GM12892 (cell line): ENCODE results near the gene PRM2.

Experiments
- DNase-seq: peaks from one replicate; pipeline ENCODE4 v3.0.0; 2011; ENCODE audit not compliant: insufficient read length
- FAIRE-seq: peaks from 2 replicates; lab custom pipeline; 2011; peaks lifted over from hg19 to GRCh38; lab: Jason Lieb, UNC
- POLR2A ChIP-seq: IDR thresholded peaks from 2 replicates; pipeline ENCODE4 v1.6.1; 2011; ENCODE audit warnings: low read depth, low read length, control low read depth
- POLR2AphosphoS5 ChIP-seq: IDR thresholded peaks from 2 replicates; pipeline ENCODE4 v1.6.1; 2011; ENCODE audit warnings: low read depth, low read length, control low read depth
- TAF1 ChIP-seq: IDR thresholded peaks from 2 replicates; pipeline ENCODE4 v1.6.1; 2011; ENCODE audit warnings: low read depth, mild to moderate bottlenecking, control low read depth, low read length, borderline replicate concordance

PRM2 gene

DNA sequence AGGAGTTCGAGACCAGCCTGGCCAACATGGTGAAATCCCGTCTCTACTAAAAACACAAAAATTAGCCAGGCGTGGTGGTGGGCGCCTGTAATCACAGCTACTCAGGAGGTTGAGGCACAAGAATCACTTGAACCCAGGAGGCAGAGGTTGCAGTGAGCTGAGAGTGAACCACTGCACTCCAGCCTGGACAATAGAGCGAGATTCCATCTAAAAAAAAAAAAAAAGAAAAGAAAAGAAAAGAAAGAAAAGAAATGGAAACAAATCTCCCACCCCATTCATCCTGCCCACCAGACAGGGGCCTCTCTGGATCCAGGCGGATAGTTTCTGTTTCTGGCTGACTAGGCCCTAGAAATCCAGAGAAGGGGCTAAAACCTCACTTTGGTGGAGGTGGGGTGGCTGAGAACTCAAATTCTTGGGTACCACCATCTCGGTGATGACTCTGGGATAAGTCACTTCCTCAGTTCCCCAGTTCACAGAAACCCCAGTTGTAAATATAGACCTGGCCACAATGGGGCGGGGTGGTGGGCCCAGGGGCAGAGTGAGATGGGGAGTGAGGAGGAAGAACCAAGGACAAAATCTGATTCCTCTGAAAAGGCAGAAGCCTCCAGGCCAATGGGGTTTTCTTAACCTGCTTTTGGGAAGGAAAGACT lies 42.4 kb downstream of the PRM2 start:
- TF ChIP-seq TAF1 (no peak), POLR2AphosphoS5 (no peak), POLR2A (no peak)
- DNase-seq (no peak), FAIRE-seq (no peak)

- DNase-seq (peak; percentile 63), FAIRE-seq (peak; percentile 80)
- TF ChIP-seq POLR2A (peak; percentile 47; the same call in 1 of the 2 replicates), TAF1 (no peak), POLR2AphosphoS5 (no peak)
Measured at GRCh38 chr16:11232852-11233726, 43.2 kb downstream of the PRM2 start.

DNA sequence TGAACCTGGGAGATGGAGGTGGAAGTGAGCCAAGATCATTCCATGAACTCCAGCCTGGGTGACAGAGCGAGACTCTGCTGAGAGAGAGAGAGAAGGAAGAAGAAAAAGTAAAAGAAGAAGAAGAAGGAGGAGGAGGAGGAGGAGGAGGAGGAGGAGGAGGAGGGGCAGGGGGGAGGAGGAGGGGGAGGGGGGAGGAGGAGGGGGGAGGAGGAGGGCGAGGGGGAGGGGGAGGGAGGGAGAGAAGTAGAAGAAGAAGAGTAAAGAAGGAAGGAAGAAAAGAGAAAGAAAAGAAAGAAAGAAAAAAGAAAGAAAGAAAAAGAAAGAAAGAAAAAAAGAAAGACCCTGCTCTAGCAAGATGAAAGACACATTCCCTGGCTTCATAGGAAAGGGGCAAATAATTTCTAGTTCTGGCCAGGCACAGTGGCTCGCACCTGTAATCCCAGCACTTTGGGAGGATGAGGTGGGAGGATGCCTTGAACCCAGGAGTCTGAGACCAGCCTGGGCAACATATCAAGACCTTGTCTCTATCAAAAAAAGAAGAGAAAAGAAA lies 43.9 kb downstream of the PRM2 start:
- FAIRE-seq (no peak), DNase-seq (no peak)
- TF ChIP-seq POLR2AphosphoS5 (no peak), TAF1 (no peak), POLR2A (no peak)

- FAIRE-seq, result no peak
- no peak for TF ChIP-seq POLR2AphosphoS5
- DNase-seq, result no peak
Measured at GRCh38 chr16:11231367-11231970, 44.8 kb downstream of the PRM2 start.

- FAIRE-seq (no peak), DNase-seq (no peak)
- no peak for TF ChIP-seq TAF1
- TF ChIP-seq POLR2AphosphoS5, result no peak
- no peak for TF ChIP-seq POLR2A
Measured at GRCh38 chr16:11229906-11230305, 46.4 kb downstream of the PRM2 start.

- FAIRE-seq (no peak), DNase-seq (no peak)
- no peak for TF ChIP-seq POLR2AphosphoS5
- no peak for TF ChIP-seq TAF1
- TF ChIP-seq POLR2A, result no peak
Measured at GRCh38 chr16:11229432-11229831, 46.8 kb downstream of the PRM2 start.

GRCh38 chr16:11225677-11226549 lies 50.4 kb downstream of the PRM2 start:
- FAIRE-seq, result peak; percentile 78
- TF ChIP-seq TAF1, result no peak
- no peak for TF ChIP-seq POLR2AphosphoS5
- TF ChIP-seq POLR2A, result no peak; the same call in none of the 2 replicates
- no peak for DNase-seq
